ENCODE measurements around the gene CTIF.

GRCh38 chr18:48792611-48793380, 254.0 kb downstream of the CTIF start:
- TF ChIP-seq EZH2 (optimal IDR thresholded peaks at IDR 0.05; ENCODE audit: low read depth, low read length), result no peak
- no peak for TF ChIP-seq CTCF (IDR thresholded peaks at IDR 0.05; ENCODE audit: low read length)

All from MM.1S (cell line).